Endometrial microvascular endothelial cells (primary cell): ENCODE measurements around the gene CORO1C. TPM values are rescaled to one million over a fixed set of nuclear protein-coding genes. Genes with fewer than 3 reads are reported as not detected.
"Not testable (repeated sequence)": the region's sequence is repeated elsewhere in the genome, so short reads cannot be mapped to it uniquely, and the experiment has no call there.

Source experiments
- in situ Hi-C: cut with HindIII; loops from 2 replicates; pipeline ENCODE4 v1.10.0; 2017; ENCODE audit warnings: low sequenced_read_pairs, low pct_unique_long_range_greater_than_20kb; ENCODE audit errors: inconsistent ontology term
- total RNA-seq: library from RNA; depleted of rRNA; stranded (reverse); fragments of >200 nt; gene quantifications from one replicate; pipeline ENCODE4 v1.2.3, GENCODE V29; 2015; ENCODE audit errors: inconsistent ontology term

CORO1C gene
- total RNA-seq, 1 donor from 2014 or later = 178 TPM

DNA sequence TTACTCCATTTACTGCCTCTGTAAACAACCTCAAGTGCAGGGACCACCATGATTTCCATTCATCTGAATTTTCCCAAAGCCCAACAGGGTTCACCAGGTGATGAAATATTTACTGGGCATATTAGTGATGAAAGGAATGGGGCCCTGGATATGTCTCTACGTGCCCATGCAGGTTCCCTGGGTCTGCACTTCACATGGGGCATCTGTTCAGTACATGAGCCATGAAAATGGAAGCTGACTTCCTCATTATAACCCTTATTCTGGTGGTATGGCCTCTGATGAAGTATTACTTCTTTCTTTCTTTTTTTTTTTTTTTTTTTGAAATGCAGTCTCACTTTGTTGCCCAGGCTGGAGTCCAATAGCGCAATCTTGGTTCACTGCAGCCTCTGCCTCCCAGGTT lies 26.5 kb upstream of the CORO1C start:
- in situ Hi-C loops = no loop called here

GRCh38 chr12:108756421-108756820 lies 25.1 kb upstream of the CORO1C start:
- in situ Hi-C loops = no loop called here

DNA sequence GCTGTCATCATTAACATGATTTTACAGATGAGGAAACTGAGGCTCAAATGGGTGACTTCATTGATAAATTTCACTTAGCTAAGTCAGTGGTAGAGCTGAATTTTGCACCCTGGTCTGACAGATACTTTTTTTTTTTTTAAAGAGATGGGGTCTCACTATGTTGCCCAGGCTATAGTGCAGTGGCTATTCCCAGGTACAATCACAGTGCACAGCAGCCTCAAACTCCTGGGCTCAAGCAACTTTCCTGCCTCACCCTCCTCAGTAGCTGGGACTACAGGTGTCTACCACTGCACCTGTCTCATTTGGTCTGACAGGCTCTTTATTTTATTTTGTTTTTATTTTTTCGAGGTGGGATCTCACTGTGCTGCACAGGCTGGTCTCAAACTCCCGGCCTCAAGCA lies 24.2 kb upstream of the CORO1C start:
- in situ Hi-C loops = no loop called here

DNA sequence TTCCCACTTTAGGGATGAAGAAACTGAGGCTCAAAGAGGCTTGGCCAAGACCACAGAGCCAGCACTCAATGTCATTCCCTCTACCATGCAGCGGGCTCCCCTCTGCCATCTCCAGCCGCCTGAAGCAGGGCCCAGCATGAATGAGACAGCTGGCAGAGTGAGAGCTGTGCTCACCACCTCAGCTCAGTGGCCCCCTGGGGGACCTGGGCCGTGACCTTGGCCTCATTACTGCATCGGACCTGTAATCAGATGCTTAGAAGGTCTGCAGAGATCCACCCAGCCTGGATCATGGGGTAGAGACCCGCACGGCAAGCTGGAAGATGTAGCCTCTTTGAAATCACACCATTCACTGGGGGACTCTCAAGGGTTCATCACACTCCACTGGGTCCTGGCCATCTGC lies 22.7 kb upstream of the CORO1C start:
- in situ Hi-C loops = no loop called here

DNA sequence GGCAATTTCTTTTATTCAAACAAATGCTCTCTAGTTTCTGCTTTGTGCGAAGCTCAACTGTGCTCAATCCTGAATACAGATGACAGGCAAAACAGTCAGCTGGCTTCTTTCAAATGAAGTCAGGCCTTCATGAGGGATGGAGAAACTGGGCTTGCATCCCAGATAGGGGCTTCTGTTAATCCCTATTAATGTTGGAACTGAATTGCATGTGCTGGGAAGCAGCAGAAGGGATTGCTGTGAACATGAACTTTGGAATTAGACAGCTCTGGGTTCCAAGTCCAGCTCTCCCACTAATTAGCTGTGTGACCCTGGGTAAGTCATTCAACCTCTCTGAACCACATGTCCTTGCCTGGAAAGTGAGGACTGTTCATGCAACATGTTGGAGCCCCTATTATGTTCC lies 21.1 kb upstream of the CORO1C start:
- in situ Hi-C loops = no loop called here

- in situ Hi-C loops = no loop called here
Observed at GRCh38 chr12:108751821-108752220, 20.5 kb upstream of the CORO1C start.

GRCh38 chr12:108751003-108751402 lies 19.7 kb upstream of the CORO1C start:
- in situ Hi-C loops = not testable (repeated sequence)

- in situ Hi-C loops = no loop called here
Observed at GRCh38 chr12:108750526-108750925, 19.2 kb upstream of the CORO1C start.

GRCh38 chr12:108747563-108747962 lies 16.2 kb upstream of the CORO1C start:
- in situ Hi-C loops = no loop called here

DNA sequence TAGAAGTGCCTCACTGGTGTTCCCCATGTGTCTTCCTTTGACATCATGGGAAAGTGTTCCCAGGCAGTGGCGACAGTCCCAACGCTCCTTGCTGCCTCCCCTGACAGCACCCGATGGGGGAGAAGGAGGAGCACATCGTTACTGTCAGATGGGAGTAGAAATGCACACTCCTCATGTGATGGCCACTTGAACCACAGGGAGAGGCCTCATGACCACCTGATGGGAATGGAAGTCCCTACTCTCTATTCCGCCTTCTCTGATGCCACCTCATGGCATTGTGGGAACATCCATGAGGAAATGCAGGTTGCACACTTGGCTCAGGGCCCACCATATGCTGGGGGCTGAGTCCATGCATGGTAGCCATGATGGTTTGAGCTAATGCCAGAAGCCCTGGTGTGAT lies 14.3 kb upstream of the CORO1C start:
- in situ Hi-C loops = no loop called here

DNA sequence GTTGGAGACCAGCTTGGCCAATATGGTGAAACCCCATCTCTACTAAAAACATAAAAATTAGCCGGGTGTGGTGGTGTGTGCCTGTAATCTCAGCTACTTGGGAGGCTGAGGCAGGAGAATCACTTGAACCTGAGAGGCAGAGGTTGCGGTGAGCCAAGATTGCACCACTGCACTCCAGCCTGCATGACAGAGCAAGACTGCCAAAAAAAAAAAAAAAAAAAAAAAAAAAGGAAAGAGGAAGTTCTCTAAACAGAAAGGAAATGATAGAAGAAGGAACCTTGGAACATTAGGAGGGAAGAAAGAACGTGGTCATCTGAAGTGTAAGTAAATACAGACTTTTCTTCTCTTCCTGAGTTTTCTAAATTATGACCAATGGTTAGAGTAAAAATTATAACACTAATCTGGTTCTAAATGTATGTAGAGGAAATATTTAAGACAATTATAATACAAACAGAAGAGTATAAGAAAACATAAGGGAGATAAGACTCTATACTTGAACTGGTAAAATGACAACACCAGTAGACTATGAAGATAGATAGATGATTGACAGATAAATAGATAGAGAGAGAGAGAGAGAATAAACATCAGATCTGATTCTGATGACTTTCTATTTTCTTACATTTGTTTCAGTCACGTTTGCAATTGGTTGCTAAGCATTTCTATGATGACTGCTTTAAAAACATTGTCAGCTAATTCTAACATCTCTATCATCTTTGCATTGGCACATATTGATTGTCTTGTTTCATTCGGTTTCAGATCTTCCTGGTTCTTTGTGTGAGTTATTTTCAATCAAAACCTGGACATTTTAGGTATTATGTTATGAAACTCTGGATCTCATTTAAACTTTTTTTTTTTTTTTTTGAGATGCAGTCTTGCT lies 12.9 kb upstream of the CORO1C start:
- in situ Hi-C loops = no loop called here

DNA sequence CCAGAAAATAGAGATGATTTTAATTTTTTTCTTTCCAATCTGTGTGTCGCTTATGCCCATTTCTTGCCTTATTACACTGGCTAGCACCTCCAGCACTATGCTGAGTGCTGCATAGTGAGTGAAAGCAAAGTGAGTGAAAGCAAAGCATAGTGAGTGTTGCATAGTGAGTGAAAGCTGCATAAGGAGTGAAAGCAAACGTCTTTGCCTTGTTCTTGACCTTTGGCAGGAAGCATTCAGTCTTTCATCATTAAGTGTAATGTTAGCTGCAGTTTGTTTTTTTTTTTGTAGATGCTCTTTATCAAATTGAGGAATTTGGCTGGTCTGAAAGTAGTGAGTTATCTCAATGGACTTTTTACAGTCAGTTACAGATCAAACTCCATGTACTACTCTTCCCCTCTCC lies 6.9 kb upstream of the CORO1C start:
- in situ Hi-C loops = no loop called here

- in situ Hi-C loops = no loop called here
Observed at GRCh38 chr12:108735855-108736254, 4.5 kb upstream of the CORO1C start.

DNA sequence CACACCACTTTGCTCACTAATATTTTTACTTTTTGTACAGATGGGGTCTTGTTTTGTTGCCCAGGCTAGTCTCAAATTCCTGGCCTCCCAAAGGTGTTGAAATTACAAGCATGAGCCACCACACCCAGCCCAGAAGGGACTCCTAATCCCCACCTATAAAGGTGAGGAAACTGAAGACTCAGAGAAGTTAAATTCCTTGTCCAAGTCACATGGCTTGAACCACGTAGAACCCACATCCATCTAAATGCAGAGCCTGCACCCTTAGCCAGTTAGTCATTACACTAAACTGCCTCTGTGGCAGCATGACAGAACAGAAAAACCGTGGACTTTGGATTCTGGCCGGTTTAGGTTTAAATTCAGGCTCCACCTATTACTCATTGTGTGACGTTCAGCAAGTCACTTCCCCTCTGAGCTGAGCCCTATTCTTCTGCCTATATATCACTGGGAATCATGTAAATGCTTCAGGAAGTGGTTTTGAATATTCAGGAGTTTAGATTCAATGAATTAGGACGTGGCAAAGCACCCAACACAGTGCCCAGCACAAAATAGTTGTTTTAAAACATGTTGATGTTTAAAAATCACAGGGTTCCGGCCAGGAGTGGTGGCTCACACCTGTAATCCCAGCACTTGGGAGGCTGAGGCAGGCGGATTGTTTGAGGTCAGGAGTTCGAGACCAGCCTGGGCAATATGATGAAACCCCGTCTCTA lies 3.0 kb upstream of the CORO1C start:
- in situ Hi-C loops = no loop called here

DNA sequence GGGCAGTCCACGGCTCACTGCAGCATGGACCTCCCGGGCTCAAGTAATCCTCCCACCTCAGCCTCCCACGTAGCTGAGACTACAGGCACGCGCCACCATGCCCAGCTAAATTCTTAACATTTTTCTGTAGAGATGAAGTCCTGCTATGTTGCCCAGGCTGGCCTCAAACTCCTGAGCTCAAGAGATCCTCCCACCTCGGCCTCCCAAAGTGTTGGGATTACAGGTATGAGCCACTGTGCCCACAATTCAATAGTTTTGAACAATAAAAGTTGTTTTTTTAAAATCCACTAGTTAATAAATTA lies 1.9 kb upstream of the CORO1C start:
- in situ Hi-C loops = not testable (repeated sequence)

DNA sequence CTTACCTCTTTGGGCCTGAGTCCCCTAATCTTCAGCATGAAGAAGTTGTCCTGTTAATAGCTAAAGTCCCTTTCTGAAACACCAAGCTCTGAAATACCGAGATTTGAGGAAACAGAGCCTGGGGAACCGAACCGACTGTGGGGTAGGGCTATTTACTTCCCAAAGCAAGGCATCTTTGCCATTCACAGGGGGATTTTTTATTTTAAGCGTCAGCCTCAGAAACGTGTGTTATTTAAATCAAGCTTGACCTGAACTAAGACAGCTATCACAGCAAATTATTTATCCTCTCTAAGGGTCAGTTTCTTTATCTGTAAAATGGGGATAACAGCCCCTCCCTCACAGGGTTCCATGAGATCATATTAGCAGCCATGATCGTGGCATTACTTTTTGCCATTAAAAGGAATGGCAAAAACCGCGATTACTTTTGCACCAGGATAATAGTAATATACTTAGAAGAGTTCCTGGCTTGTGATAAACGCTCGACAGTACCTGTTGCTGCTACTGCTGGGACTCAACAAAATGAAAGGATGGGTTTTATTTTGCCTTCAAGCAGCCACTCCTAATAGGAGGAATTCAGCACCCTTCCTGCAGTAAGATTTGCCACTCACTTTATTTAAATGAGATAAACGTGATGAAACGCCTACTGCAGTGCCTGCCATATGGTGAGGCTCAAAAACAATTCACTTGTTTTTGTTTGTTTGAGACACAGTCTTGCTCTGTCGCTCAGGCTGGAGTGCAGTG lies 1.3 kb upstream of the CORO1C start:
- in situ Hi-C loops = no loop called here

DNA sequence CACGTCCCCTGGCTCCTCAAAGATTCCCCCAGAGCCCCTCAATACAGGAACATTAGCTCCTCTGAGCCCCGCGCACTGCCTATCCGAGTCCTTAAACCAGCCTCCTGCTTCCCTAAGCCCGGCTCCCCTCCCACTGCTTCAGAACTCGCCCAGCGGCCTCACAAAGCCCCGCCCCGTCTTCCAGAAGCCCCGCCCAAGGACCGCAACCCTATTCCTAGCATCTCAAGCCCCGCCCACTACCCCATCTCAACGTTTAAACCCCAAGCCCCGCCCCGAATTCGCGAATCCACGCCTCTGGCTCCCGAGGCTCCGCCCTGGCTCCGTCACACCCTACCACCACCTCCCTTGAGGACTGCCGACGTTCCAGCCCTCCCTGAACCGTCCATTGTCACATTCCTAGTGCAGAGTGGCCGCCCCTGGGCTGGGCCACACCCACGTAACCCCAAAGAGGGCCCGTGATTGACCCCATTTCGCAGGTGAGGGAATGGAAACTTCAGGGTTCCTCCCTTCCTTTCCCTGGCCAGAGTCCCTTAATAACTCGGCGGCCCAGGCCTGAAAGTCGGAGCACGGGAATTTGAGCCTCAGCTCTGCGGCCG lies 646 bp upstream of the CORO1C start:
- in situ Hi-C loops = no loop called here

- in situ Hi-C loops = no loop called here
Observed at GRCh38 chr12:108730365-108731104, 783 bp downstream of the CORO1C start.
